Hypothalamus (tissue), 51 donors: Measurements from ENCODE around the gene ZNF544.
"Not testable (repeated sequence)": the region's sequence is repeated elsewhere in the genome, so short reads cannot be mapped to it uniquely, and the experiment has no call there.

ENCODE experiments used
- DNase-seq, 51 donors: peaks; one replicate each; lab custom pipeline; 2025; lab: John Stamatoyannopoulos, UW

The ZNF544 gene

GRCh38 chr19:58248886-58249285 is 20.2 kb downstream of the ZNF544 start:
- no peak for DNase-seq

GRCh38 chr19:58252102-58252685 is 23.5 kb downstream of the ZNF544 start:
- no peak for DNase-seq

- DNase-seq, result not testable (repeated sequence)
Observed at GRCh38 chr19:58258259-58258658, 29.5 kb downstream of the ZNF544 start.

GRCh38 chr19:58261600-58261967 is 32.9 kb downstream of the ZNF544 start:
- DNase-seq, result no peak

- no peak for DNase-seq
Observed at GRCh38 chr19:58261968-58262921, 33.5 kb downstream of the ZNF544 start.

- DNase-seq, result no peak
Observed at GRCh38 chr19:58262922-58263296, 34.2 kb downstream of the ZNF544 start.

GRCh38 chr19:58265100-58265499 is 36.4 kb downstream of the ZNF544 start:
- no peak for DNase-seq

- DNase-seq, result no peak
Observed at GRCh38 chr19:58268344-58268743, 39.6 kb downstream of the ZNF544 start.

GRCh38 chr19:58274771-58275201 is 46.1 kb downstream of the ZNF544 start:
- DNase-seq, result peak in 2 of 51 donors; percentile 27 to 30

- DNase-seq, result no peak
Observed at GRCh38 chr19:58275564-58275963, 46.9 kb downstream of the ZNF544 start.

- DNase-seq, result no peak
Observed at GRCh38 chr19:58277197-58277596, 48.5 kb downstream of the ZNF544 start.

GRCh38 chr19:58277748-58278540 is 49.2 kb downstream of the ZNF544 start:
- no peak for DNase-seq

- DNase-seq, result peak; percentile 82 to 98 (median 95)
Observed at GRCh38 chr19:58278541-58279041, 49.9 kb downstream of the ZNF544 start, which contains the start of gene ZNF8. ZNF8 (plus strand) TSS chr19:58278955; CDS start chr19:58279082, 127 bp downstream.

- DNase-seq, result peak in 45 of 51 donors; percentile 14 to 85 (median 63)
Observed at GRCh38 chr19:58279042-58279924, 50.6 kb downstream of the ZNF544 start.

GRCh38 chr19:58279925-58280316 is 51.2 kb downstream of the ZNF544 start:
- DNase-seq, result no peak

GRCh38 chr19:58284199-58284598 is 55.5 kb downstream of the ZNF544 start:
- peak in 1 of 51 donors; percentile 12 for DNase-seq

GRCh38 chr19:58291943-58292342 is 63.2 kb downstream of the ZNF544 start:
- DNase-seq, result no peak

- DNase-seq, result no peak
Observed at GRCh38 chr19:58294743-58295374, 66.1 kb downstream of the ZNF544 start.

GRCh38 chr19:58296104-58296503 is 67.4 kb downstream of the ZNF544 start:
- DNase-seq, result no peak
